Endodermal cell (in vitro differentiated cells): ENCODE results near the gene PTPRT. TPM values are rescaled to one million over a fixed set of nuclear protein-coding genes. Genes with fewer than 3 reads are reported as not detected.

ENCODE experiments used
- DNase-seq: peaks from one replicate; pipeline ENCODE4 v3.0.0-alpha.2; 2017
- H3K27ac ChIP-seq: 2 replicates; pipeline ENCODE4 v1.5.1; 2013; ENCODE audit warnings: mild to moderate bottlenecking, low read depth, low read length, moderate library complexity
- H3K27me3 ChIP-seq: 2 replicates; pipeline ENCODE4 v1.6.1; 2013; ENCODE audit warnings: mild to moderate bottlenecking, low read length, moderate library complexity; ENCODE audit not compliant: insufficient read depth, control insufficient read depth, poor library complexity, severe bottlenecking
- H3K36me3 ChIP-seq: 2 replicates; pipeline ENCODE4 v1.7.0; 2013; ENCODE audit warnings: mild to moderate bottlenecking, low read length, moderate library complexity; ENCODE audit not compliant: control insufficient read depth, insufficient read depth
- H3K4me1 ChIP-seq: one replicate; pipeline ENCODE4 v1.7.0; 2013; ENCODE audit warnings: low read length; ENCODE audit not compliant: control insufficient read depth, insufficient read depth
- H3K4me3 ChIP-seq: 2 replicates; pipeline ENCODE4 v1.5.1; 2013; ENCODE audit warnings: mild to moderate bottlenecking, low read length, moderate library complexity
- H3K9ac ChIP-seq: 2 replicates; pipeline ENCODE4 v1.6.1; 2013; ENCODE audit warnings: mild to moderate bottlenecking, low read length, moderate library complexity; ENCODE audit not compliant: poor library complexity, severe bottlenecking; ENCODE audit errors: extremely low read depth
- H3K9me3 ChIP-seq: 2 replicates; pipeline ENCODE4 v1.6.1; 2013; ENCODE audit warnings: mild to moderate bottlenecking, low read length, moderate library complexity; ENCODE audit not compliant: control insufficient read depth
- H3K27ac Mint-ChIP-seq: 2 replicates; pipeline ENCODE4 v1.8.0; 2020; ENCODE audit warnings: mixed read lengths
- H3K27me3 Mint-ChIP-seq: 2 replicates; pipeline ENCODE4 v1.8.0; 2021; ENCODE audit warnings: mild to moderate bottlenecking, mixed read lengths; ENCODE audit not compliant: insufficient read depth
- H3K36me3 Mint-ChIP-seq: 2 replicates; pipeline ENCODE4 v1.8.0; 2020; ENCODE audit warnings: low read depth, mixed read lengths
- H3K4me1 Mint-ChIP-seq: 2 replicates; pipeline ENCODE4 v1.8.0; 2020; ENCODE audit warnings: mixed read lengths
- H3K4me3 Mint-ChIP-seq: 2 replicates; pipeline ENCODE4 v1.8.0; 2020; ENCODE audit warnings: mild to moderate bottlenecking, moderate library complexity, mixed read lengths
- H3K9me3 Mint-ChIP-seq: 2 replicates; pipeline ENCODE4 v1.8.0; 2020; ENCODE audit warnings: mild to moderate bottlenecking, mixed read lengths
- WGBS, 2 experiments: methylation state at CpG; one replicate each; pipeline versions ENCODE4 v1.1.5 to v1.1.7; 2013; ENCODE audit warnings: missing lambda C conversion rate in 2 of 2, mixed read lengths in 1 of 2; ENCODE audit not compliant: insufficient coverage in 1 of 2, insufficient read length in 1 of 2; 5-methylcytosine and 5-hydroxymethylcytosine counted together
- total RNA-seq, 2 donors: library from RNA; stranded (reverse); fragmentation: NEBNext Ultra II Directional in 1 of 2; extraction: Animal tissue kit (Norgen Biotek cat#: 25700) in 1 of 2; gene quantifications; 2 replicates in 1 of 2; 3 replicates in 1 of 2; pipeline ENCODE4 v1.2.1, GENCODE V29; 2021
- TF ChIP-seq, protein P1 (sequence below): fragments of 200-600 bp; sonication (generic); conservative IDR thresholded peaks from 2 replicates; pipeline ENCODE4 v1.5.0; 2021; ENCODE audit warnings: antibody characterized with exemption, mild to moderate bottlenecking

PTPRT gene
- total RNA-seq, 2 donors from 2014 or later: 2.3 to 2.7 TPM

DNA sequence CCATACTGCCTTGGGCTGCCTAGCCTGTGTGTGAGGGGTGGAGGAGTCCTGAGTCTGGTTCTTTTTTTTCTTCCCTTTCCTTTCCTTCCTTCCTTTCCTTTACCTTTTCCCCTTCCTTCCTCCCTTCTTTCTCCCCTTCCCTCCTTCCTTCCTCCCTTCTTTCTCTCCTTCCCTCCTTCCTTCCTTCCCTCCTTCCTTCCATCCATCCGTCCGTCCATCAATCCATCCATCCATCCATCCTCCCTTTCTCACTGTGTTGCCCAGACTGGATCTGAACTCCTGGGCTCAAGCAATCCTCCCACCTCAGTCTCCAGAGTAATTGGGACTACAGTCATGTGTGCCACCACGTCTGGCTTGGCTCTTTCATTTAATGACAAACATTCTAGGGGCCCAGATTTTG lies 820.8 kb downstream of the PTPRT start:
- H3K27me3 Mint-ChIP-seq: peaks cover 14% of the 10 kb centered on the region
- Histone ChIP-seq H3K9me3 (no peaks in the 10 kb centered on the region), H3K27ac (no peak overlapping the region), H3K27me3 (no peaks in the 10 kb centered on the region), H3K36me3 (no peaks in the 10 kb centered on the region), H3K4me3 (no peak overlapping the region), H3K9ac (no peak overlapping the region), H3K4me1 (no peaks in the 10 kb centered on the region)
- H3K36me3 Mint-ChIP-seq: no peaks in the 10 kb centered on the region
- no peaks in the 10 kb centered on the region for H3K9me3 Mint-ChIP-seq
- H3K4me3 Mint-ChIP-seq: no peak overlapping the region
- H3K27ac Mint-ChIP-seq: no peak overlapping the region
- 85 to 86% methylated on average over 3 of the region's 3 CpGs for WGBS, 2 experiments
- TF ChIP-seq, protein P1, sequence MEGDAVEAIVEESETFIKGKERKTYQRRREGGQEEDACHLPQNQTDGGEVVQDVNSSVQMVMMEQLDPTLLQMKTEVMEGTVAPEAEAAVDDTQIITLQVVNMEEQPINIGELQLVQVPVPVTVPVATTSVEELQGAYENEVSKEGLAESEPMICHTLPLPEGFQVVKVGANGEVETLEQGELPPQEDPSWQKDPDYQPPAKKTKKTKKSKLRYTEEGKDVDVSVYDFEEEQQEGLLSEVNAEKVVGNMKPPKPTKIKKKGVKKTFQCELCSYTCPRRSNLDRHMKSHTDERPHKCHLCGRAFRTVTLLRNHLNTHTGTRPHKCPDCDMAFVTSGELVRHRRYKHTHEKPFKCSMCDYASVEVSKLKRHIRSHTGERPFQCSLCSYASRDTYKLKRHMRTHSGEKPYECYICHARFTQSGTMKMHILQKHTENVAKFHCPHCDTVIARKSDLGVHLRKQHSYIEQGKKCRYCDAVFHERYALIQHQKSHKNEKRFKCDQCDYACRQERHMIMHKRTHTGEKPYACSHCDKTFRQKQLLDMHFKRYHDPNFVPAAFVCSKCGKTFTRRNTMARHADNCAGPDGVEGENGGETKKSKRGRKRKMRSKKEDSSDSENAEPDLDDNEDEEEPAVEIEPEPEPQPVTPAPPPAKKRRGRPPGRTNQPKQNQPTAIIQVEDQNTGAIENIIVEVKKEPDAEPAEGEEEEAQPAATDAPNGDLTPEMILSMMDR: no peak
- no peak for DNase-seq
- H3K4me1 Mint-ChIP-seq: no peaks in the 10 kb centered on the region

DNA sequence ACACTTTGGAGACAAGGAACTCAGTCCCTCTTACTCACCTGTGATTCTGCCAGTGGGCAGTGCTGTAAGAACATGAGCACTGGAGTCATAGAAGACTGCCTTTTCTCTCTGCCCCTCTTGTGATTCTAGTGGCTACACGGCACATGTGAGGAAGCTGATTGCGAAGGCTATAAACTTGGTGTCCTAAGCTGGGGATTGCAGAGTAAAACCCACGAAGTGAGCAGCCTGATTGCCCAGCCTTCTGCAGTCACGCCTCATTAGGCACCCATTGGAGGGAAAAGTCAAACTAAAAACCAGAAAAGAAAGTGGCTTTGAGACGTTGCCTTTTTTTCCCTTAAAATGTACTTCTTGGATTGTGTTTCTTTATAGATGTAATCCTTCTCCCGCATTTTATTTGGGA lies 823.1 kb downstream of the PTPRT start:
- no peaks in the 10 kb centered on the region for H3K9me3 Mint-ChIP-seq
- H3K27ac Mint-ChIP-seq: peak overlapping the region; percentile 8
- H3K27me3 Mint-ChIP-seq: peaks cover 14% of the 10 kb centered on the region
- H3K4me1 Mint-ChIP-seq: no peaks in the 10 kb centered on the region
- 73 to 94% methylated on average over 4 to 6 of the region's 6 CpGs for WGBS, 2 experiments
- Histone ChIP-seq H3K36me3 (no peaks in the 10 kb centered on the region), H3K4me3 (no peak overlapping the region), H3K9me3 (no peaks in the 10 kb centered on the region), H3K27ac (no peak overlapping the region), H3K9ac (no peak overlapping the region), H3K27me3 (no peaks in the 10 kb centered on the region), H3K4me1 (no peaks in the 10 kb centered on the region)
- no peaks in the 10 kb centered on the region for H3K36me3 Mint-ChIP-seq
- no peak overlapping the region for H3K4me3 Mint-ChIP-seq
- no peak for DNase-seq
- TF ChIP-seq, protein P1: no peak

GRCh38 chr20:42364446-42364845 lies 825.3 kb downstream of the PTPRT start:
- H3K9me3 Mint-ChIP-seq: no peaks in the 10 kb centered on the region
- no peak overlapping the region for H3K4me3 Mint-ChIP-seq
- Histone ChIP-seq H3K9me3 (no peaks in the 10 kb centered on the region), H3K9ac (no peak overlapping the region), H3K27ac (no peak overlapping the region), H3K4me3 (no peak overlapping the region), H3K4me1 (no peaks in the 10 kb centered on the region), H3K27me3 (no peaks in the 10 kb centered on the region), H3K36me3 (no peaks in the 10 kb centered on the region)
- H3K27ac Mint-ChIP-seq: no peak overlapping the region
- H3K27me3 Mint-ChIP-seq: peaks cover 10% of the 10 kb centered on the region
- no peaks in the 10 kb centered on the region for H3K36me3 Mint-ChIP-seq
- TF ChIP-seq, protein P1: no peak
- 83 to 85% methylated on average over 2 of the region's 2 CpGs for WGBS, 2 experiments
- DNase-seq: no peak
- H3K4me1 Mint-ChIP-seq: no peaks in the 10 kb centered on the region
